Ishikawa (cell line): Measurements from ENCODE around the gene CEBPG.

Experiments
- CEBPB ChIP-seq: IDR thresholded peaks from 2 replicates; pipeline ENCODE4 v1.6.1; 2012
- CREB1 ChIP-seq: IDR thresholded peaks from 2 replicates; pipeline ENCODE4 v1.6.1; 2012; ENCODE audit warnings: low read depth
- EGR1 ChIP-seq: IDR thresholded peaks from 2 replicates; pipeline ENCODE4 v1.6.1; 2012
- EP300 ChIP-seq: IDR thresholded peaks from 2 replicates; pipeline ENCODE4 v1.6.1; 2012; ENCODE audit warnings: borderline replicate concordance
- FOXM1 ChIP-seq: IDR thresholded peaks from 2 replicates; pipeline ENCODE4 v1.6.1; 2012; ENCODE audit warnings: low read depth, borderline replicate concordance
- NFIC ChIP-seq: IDR thresholded peaks from 2 replicates; pipeline ENCODE4 v1.6.1; 2012
- RAD21 ChIP-seq: IDR thresholded peaks from 2 replicates; pipeline ENCODE4 v1.6.1; 2012; ENCODE audit warnings: low read depth
- TAF1 ChIP-seq: IDR thresholded peaks from 2 replicates; pipeline ENCODE4 v1.6.1; 2012; ENCODE audit warnings: low read depth, mild to moderate bottlenecking
- TCF12 ChIP-seq: IDR thresholded peaks from 2 replicates; pipeline ENCODE4 v1.6.1; 2012; ENCODE audit warnings: low read depth
- TEAD4 ChIP-seq: IDR thresholded peaks from 2 replicates; pipeline ENCODE4 v1.6.1; 2012
- YY1 ChIP-seq: IDR thresholded peaks from 2 replicates; pipeline ENCODE4 v1.6.1; 2012; ENCODE audit warnings: low read depth
- ZBTB7A ChIP-seq: IDR thresholded peaks from 2 replicates; pipeline ENCODE4 v1.6.1; 2012; ENCODE audit warnings: low read depth
- TF ChIP-seq, protein P1 (sequence below): IDR thresholded peaks from 2 replicates; pipeline ENCODE4 v1.6.1; 2012
- TF ChIP-seq, protein P2 (sequence below): IDR thresholded peaks from 2 replicates; pipeline ENCODE4 v1.6.1; 2012; ENCODE audit warnings: low read depth, mild to moderate bottlenecking
- TF ChIP-seq, protein P3 (sequence below): IDR thresholded peaks from 2 replicates; pipeline ENCODE4 v1.6.1; 2012

The CEBPG gene

DNA sequence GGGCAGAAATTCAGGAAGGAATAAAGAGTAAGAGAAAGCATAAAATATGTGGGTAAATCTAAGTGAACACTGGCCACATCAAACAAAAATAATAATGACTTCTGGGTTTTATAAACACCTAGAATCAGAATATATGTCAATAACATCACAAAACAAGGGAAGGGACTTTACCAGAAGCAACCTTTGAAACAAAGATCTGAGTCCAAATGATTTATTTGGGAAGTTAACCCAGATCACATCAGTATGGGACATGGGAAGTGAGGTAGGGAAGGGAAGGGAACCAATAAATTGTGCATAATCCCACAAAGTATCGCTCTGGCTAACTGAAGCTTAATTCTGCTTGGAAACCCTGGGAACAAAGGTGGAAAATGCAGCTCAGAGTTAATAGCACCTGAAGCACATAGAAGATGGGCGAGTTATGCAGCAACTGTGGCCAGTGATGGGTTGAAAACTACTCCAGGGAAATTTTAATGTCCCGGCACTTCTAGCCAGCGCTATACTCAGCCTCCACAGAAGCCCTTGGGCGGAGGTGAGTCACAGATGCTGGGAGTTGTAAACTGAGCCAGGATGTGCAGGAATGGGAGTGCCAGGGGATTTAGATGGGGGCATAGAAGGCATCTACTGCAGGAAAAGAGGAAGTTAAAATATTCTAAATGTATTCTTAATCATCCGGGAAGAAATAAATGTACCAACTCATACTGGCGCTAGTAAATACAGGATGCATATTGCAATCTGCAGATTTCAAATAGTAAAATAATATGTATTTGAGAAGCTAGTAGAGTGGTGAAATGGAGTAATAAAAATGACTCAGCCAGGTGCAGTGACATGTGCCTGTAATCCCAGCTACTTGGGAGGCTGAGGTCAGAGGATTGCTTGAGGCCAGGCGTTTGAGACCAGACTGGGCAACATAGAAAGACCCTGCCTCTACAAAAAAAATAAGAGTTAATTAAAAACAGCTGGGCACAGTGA, 34.2 kb upstream of the CEBPG start:
- TF ChIP-seq NFIC (no peak), YY1 (no peak), CREB1 (no peak), EP300 (no peak), RAD21 (no peak), FOXM1 (no peak), TCF12 (no peak), ZBTB7A (no peak), TEAD4 (no peak), CEBPB (no peak), TAF1 (no peak), EGR1 (no peak)
- TF ChIP-seq, protein P1, sequence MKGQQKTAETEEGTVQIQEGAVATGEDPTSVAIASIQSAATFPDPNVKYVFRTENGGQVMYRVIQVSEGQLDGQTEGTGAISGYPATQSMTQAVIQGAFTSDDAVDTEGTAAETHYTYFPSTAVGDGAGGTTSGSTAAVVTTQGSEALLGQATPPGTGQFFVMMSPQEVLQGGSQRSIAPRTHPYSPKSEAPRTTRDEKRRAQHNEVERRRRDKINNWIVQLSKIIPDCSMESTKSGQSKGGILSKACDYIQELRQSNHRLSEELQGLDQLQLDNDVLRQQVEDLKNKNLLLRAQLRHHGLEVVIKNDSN: no peak
- TF ChIP-seq, protein P2, sequence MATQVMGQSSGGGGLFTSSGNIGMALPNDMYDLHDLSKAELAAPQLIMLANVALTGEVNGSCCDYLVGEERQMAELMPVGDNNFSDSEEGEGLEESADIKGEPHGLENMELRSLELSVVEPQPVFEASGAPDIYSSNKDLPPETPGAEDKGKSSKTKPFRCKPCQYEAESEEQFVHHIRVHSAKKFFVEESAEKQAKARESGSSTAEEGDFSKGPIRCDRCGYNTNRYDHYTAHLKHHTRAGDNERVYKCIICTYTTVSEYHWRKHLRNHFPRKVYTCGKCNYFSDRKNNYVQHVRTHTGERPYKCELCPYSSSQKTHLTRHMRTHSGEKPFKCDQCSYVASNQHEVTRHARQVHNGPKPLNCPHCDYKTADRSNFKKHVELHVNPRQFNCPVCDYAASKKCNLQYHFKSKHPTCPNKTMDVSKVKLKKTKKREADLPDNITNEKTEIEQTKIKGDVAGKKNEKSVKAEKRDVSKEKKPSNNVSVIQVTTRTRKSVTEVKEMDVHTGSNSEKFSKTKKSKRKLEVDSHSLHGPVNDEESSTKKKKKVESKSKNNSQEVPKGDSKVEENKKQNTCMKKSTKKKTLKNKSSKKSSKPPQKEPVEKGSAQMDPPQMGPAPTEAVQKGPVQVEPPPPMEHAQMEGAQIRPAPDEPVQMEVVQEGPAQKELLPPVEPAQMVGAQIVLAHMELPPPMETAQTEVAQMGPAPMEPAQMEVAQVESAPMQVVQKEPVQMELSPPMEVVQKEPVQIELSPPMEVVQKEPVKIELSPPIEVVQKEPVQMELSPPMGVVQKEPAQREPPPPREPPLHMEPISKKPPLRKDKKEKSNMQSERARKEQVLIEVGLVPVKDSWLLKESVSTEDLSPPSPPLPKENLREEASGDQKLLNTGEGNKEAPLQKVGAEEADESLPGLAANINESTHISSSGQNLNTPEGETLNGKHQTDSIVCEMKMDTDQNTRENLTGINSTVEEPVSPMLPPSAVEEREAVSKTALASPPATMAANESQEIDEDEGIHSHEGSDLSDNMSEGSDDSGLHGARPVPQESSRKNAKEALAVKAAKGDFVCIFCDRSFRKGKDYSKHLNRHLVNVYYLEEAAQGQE: no peak
- TF ChIP-seq, protein P3, sequence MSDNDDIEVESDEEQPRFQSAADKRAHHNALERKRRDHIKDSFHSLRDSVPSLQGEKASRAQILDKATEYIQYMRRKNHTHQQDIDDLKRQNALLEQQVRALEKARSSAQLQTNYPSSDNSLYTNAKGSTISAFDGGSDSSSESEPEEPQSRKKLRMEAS: no peak

DNA sequence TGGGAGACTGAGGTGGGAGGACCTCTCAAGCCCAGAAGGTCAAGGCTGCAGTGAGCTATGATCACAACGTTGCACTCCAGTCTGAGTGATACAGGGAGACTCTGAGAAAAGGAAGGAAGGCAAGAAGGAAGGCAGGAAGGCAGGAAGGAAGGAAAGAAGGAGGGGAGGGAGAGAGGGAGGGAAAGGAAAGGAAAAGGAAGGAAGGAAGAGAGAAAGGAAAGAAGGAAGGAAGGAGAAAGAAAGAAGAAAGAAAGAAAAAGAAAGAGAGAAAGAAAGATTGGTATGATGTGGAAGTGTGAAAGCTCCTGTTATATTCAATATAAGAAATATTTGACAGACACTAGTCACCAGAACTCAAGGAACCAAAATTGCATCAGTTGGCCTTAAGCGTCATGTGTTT, 32.5 kb upstream of the CEBPG start:
- TF ChIP-seq TCF12 (no peak), NFIC (no peak), TAF1 (no peak), CEBPB (no peak), ZBTB7A (no peak)

DNA sequence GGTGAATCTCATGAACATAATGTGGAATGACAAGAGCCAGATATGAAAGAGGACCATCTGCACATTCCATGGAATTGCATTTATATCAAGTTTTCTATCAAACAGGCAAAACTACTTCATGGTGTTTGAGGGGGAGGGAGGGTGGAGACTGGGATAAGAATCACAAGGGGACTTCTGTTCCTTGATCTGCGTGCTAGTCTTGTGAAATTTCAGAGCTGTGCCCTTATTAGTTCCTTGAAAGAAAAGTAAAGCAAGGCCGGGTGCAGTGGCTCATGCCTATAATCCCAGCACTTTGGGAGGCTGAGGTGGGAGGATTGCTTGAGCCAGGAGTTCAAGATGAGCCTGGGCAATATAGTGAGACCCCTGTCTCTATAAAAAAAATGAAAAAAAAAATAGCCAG, 30.2 kb upstream of the CEBPG start:
- TF ChIP-seq, protein P1: no peak
- TF ChIP-seq EGR1 (no peak), CEBPB (no peak), ZBTB7A (no peak), CREB1 (no peak), NFIC (no peak), TCF12 (no peak), TAF1 (no peak), TEAD4 (no peak), EP300 (no peak), YY1 (no peak), RAD21 (no peak), FOXM1 (no peak)
- TF ChIP-seq, protein P2: no peak
- TF ChIP-seq, protein P3: no peak

DNA sequence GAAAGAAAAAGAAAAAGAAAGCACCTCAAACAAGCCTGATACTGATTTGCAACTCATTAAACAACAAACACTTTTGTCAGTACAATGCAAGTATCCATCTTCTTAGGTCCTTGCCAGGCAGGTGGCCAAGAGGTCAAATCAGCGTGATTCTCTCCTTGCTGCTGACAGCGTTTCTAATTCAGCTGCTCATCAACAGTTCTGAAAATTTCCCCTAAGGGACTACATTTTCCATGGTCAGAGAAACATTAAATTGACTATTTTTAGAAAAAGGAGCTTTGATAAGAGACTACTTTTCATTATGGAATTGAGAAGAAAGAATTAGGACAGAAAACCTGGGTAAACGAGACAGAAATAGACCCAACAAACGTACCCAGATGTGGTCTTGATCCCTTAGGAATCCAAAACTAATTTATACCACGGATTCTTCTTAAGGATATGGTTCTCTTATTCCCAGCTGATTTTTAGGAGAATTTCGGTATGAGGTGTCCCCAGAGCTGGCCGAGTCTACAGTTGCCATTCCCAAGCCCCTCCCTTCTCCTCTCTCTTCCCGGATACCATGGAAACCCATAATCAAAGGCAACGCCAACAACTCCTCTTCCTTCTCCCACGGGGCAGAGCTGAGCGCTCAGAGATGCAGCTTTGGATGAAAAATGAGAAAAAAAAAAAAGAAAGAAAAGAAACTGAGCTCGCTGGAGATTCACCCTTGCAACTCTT, 29.5 kb upstream of the CEBPG start:
- no peak for TF ChIP-seq EGR1
- TF ChIP-seq, protein P3: no peak
- TF ChIP-seq YY1: no peak
- TF ChIP-seq, protein P2: no peak
- TF ChIP-seq CEBPB: no peak
- no peak for TF ChIP-seq ZBTB7A
- no peak for TF ChIP-seq FOXM1
- TF ChIP-seq TCF12: no peak
- no peak for TF ChIP-seq TAF1
- no peak for TF ChIP-seq TEAD4
- TF ChIP-seq CREB1: no peak
- TF ChIP-seq EP300: no peak
- TF ChIP-seq NFIC: no peak
- TF ChIP-seq, protein P1: no peak
- TF ChIP-seq RAD21: no peak
